Activated CD4-positive, alpha-beta T cell treated with anti-CD3 and anti-CD28 coated beads, Interleukin-2, amount 50 U/mL, for 1 hour (primary cell): ENCODE data around the gene ADCY4.
A peak's percentile ranks its signal among the peaks of the same experiment; 100 is the strongest.

Experiments
- DNase-seq: peaks from one replicate; pipeline ENCODE4 v3.0.0-alpha.2; 2020

Gene ADCY4

DNA sequence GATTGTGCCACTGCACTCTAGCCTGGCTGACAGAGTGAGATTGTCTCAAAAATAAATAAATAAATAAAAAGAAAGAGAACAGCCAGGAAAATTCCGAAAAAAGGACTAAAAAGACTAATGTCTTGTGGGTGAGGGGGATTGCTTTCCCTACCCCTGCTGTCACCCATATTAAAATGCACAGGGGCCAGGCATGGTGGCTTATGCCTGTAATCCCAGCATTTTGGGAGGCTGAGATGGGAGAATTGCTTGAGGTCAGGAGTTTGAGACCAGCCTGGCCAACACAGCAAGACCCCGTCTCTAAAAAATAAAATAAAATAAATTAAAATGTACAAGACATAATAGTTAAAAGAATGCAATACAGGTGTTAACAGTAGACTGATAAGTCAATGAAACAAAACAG, 41.3 kb downstream of the ADCY4 start:
- no peak for DNase-seq

DNA sequence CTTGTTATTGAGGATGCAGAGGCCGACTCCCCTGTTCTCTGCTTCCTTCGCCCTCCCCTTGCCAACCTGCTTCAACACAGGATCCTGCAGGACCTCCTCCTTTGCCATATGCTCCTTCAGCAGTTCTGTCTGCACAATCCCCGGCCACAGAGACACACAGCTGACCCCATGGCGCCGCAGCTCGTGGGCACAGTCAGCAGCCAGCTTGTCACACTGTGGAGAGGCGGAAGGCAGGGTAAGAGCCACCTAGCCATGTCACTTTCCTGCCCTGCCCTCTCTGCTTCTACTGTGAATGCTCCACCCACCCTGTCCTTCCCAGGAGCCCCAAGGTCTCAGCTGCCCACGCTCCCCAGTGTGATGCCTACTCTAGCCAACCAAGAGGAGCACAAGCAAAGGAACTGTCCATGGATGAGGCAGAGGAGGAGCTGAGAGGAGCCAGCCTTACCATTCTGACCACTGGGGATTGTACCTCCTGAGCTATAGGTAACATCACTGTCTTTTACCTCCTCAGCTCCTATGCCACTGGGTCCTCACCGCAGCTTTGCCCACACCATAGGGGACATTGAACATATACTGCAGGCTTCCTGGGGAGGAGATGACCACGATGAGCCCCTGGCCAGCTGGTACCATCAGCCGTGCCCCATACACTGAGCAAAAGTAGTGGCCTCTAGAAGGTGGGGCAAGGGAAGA, 42.6 kb downstream of the ADCY4 start:
- no peak for DNase-seq

DNA sequence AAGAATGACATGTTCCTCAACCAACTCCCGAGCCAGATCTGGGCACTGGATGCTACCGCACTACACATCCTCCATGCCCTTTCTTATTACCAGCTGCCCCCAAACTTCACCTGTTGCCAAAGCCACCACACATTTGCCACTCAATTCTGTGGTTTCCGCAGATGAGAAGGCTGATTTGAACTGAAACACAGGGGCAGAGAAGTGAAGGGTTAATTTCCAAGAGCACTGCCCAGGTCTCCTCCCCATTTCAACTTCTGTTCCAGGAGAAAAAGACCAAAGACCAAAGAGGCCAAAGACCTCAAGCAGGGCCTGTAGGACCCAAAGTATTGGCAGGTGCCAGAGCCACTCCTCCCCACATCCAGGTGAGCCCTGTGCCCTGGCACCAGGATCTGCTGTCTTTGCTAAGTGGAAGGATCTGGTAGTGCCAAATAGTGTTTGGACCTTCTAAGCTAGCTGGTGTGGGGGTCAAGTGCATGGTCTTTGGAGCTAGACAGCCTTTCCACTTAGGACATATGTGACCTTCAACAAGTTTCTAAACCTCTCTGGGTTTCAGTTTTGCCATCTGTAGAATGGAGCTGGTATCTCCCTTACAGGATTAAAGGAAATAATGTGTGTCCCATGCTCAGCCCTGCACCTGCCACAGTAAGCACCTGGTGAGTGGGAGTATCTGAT, 43.3 kb downstream of the ADCY4 start:
- no peak for DNase-seq

DNA sequence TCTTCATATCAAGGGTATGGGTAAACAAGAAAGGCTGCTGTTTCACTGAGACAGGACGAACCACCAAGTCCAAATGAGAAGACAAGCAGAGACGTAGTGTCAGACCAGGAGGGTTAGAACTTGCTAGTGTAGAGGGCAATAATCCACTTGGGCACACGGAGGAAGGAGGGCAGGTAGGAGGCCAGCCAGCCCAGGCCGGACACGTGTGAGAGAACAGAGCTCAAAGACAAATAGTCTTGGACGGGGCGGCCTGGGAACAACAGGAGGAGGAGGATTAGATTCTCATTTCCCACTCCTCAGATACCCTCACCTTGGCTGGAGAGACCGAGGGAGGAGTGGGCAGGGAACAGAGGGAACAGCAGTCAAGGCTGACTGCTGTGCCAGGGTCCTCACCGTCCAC, 44.1 kb downstream of the ADCY4 start:
- no peak for DNase-seq

DNA sequence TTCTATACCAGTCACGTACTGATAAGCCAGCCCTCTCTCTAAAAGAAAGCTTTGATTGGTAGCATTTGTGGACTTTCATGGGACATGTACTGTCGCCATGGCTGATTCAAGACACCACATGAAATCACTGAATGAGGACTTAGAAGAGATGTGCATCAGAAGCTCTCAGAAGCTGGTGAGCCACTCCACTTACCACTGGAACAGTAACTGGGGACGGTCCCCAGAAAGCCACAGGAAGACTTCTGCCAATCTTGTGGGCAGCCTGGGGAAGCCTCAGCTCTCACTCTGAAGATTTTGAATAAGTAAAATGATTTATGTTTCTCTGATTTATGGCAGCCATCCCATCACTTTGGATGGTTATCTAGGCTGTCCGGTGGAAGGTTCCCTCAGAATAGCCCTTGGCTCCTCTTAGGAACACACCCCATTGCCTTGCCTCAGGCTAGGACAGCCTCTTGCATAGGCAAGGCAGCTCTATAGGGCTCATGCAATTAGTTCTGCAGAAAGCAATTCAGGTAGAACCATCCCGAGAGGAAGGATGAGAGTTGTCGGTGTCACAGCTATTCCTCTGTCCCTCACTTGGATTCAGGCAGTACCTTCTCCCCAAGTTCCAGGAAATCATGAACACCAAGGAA, 45.1 kb downstream of the ADCY4 start:
- DNase-seq = no peak

DNA sequence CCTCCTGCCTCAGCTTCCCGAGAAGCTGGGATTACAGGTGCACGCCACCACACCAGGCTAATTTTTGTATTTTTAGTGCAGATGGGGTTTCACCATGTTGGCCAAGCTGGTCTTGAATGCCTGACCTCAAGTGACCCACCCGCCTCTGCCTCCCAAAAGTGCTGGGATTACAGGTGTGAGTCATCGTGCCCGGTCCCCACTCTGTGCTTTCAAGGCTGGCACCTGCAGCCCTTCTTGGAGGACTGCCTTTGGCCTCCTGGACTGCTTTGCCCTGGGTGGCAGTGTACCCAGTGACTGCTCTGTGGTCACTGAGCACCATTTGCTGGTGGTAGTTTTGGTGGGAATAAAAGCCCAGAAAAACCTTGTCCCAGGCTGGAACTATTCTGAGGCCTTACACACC, 47.9 kb downstream of the ADCY4 start:
- no peak for DNase-seq

DNA sequence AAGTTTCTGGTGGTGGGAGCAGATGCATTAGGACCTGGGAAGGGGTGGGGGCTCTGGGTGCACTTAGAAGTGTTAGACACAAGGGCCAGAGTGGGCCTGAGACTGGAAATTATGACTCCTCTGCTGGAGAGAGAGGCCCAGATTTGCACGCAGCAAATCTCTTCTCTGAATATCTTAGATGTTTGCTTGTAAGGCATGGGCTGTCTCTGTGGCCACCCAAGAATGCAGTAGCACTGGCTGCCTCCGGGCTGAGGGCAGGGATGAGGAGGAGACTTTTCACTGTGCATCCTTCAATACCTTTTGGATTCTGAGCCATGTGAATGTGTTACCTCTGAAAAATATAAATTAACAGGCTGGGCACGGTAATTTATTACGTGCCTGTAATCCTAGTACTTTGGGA, 49.5 kb downstream of the ADCY4 start:
- no peak for DNase-seq

DNA sequence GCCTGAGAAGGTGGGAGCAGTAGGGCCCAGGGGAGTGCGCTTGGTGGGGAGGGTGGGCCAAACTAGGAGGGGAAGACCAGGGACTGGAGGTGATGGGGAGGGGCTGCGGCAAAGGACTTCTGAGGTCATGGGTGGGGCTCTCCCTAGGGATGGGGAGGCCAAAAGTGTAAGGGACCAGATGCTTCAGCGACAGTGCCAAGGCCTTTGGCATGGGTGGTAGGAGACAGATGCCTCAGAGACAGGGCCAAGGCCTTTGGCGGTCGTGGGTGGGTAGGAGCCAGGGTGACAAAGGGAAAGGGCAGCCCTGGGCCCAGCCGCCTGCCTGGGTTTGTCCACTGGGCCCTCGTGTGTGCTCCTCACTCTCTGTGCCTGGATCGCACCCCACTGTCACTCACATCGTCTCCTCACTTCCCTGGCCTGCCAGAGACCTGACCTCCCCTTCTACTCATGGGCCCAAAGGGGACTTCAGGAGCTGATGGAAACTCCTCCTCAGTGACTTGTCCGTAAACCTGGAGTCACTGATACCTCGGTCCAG, 50.3 kb downstream of the ADCY4 start:
- no peak for DNase-seq

DNA sequence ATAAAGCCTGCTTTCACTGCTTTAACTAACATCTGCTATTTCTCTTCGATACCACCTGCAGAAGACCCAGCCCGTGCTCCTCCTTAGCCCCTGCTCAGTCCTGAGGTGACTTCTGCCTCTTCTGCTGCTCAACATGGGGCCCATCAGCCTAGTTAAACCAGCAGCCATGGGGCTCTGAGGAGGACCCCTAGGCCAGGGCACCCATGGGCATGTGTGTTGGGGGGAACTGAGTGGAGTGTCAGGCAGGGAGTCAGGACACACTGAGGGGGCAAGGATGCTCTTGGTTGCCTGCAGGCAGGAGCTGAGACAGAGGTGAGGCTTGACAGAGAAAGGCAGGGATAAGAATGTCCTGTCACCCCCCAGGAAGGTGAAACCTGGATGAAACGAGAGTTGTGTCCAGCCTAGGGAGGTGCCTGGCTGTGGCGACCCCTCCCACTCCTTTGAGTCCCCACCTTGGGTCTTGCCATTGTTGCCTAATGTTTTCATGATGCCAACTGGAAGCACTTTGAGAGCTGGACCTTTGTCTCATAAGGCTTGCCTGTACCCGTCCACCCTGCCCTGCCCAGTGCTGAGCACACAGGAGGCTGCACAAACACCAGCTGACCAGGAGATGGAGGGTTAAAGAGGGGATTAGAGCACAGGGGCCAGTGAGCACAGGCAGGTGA, 50.9 kb downstream of the ADCY4 start:
- DNase-seq = no peak

DNA sequence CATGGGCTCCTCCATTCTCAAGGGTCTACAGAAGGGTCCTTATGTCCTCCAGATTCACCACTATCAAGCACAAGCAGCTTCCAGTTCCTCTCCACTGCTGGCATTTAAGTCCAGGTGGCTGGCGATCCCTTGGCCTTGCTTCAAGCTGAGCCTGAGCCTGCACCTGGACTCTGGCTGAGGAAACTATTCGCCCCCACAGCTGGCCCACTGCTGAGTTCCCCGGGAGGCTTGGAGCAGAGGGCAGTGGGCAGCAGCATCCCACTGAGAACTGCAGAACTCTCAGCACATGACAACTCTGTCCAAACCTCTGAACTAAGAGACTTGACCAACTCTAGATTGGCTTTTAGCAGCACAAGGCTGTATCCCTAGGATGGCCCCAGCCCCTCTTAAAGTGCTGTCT, 52.1 kb downstream of the ADCY4 start:
- no peak for DNase-seq

DNA sequence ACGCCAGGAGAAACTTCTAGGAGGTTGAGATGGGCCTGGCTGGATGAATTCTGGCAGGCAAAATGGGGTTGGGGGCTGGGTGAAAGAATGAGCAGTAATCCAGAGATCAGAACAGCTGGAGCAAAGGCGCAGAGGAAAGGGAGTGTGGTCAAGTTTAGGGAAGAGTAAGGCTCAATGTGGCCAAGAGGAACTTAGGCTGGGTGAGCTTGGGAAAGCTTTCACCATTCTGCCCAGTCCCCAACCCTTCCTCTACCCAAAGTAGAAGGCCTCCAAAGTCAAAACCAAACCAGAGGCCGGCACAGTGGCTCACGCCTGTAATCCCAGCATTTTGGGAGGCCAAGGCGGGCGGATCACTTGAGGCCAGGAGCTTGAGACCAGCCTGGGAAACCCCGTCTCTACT, 53.2 kb downstream of the ADCY4 start:
- DNase-seq = no peak

DNA sequence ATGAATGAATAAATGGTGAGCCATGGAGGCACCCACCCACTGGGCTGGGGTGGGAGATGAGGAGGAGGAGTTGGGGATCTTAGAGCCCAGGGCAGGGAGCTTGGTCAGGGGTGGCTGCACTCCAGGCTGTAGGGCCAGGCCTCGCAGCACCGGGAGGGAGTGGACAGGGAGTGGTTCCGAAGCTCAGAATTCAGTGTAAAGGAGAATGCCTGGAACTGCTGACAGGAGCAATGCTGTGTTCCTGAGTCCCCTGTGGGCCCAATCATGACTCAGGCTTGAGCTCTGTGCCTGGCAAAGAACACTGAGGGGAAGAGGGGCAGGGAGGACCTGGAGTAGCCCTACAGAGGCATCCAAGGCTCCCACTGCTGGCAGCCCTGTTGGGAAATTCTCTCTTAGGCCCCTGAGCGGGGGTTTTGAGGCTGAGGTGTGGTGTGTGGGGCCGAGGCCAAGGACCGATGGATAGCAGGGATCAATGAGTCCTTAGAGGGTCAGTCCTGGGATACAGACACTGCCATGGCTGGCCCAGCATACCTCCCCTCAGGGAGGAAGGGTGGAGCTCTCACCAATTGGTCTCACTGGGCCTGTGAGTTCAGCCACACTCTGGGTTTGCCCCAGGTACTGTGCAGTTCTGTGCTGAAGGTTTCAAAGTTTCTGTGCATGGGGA, 53.9 kb downstream of the ADCY4 start:
- no peak for DNase-seq

DNA sequence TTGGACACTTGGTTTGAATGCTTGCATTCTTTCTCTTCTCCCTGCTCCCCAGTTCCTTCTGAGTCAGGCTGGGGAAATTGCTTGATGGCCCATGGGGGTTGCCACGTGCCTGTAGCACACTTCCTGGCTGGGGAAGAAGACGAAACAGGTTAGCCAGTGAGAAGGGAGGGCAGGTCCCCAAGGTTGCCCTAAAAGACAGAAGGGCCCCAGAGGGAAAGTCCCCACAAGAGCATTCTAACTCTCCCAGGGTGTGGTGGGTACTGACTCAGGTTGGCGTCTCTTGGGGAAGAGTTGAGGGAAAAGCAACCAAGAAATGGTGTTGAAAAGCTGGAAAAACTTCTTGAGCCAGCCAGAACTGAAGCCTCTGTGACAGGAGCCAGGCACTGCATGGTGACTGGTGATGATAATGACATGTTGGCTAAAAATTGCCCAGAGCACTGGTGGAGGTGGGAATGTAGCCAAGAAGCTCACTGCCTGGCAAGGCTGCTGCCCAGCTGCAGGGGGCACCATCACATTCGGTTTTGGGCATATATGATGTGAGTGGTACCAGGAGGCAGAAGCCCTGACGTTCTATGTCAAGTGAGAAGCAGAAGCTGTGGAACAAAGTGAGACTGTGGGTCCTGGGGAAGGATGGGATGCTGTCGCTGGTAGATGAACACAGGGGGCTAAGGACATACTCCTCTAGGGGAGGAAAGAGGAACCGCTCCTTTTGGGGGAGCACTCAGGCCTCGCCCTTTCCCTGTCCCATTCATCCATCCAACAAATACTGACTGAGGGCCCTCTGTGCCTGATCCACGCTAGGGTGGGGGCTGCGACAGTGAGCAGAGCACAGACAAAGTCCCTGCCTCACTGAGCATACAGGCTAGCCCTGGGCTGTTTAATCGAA, 55.3 kb downstream of the ADCY4 start:
- DNase-seq = peak; percentile 47

DNA sequence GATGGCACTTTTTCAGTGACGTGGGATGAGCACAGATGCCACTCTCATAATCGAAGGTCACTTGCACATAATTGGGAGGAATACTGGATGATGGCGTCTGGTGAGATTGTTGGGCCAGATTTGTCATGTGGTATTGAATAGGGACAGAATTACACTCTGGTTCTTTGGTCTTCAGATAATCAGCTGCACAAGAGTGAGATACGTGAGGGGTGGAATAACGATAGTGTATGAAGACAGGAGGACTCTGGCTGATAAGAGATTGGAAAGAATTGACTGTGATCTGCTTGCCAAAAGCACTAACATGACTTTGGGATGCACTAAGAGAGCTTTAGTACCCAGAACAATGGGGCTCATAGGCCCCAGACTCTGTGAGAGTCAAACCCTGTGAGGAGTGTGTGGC, 56.4 kb downstream of the ADCY4 start:
- no peak for DNase-seq

DNA sequence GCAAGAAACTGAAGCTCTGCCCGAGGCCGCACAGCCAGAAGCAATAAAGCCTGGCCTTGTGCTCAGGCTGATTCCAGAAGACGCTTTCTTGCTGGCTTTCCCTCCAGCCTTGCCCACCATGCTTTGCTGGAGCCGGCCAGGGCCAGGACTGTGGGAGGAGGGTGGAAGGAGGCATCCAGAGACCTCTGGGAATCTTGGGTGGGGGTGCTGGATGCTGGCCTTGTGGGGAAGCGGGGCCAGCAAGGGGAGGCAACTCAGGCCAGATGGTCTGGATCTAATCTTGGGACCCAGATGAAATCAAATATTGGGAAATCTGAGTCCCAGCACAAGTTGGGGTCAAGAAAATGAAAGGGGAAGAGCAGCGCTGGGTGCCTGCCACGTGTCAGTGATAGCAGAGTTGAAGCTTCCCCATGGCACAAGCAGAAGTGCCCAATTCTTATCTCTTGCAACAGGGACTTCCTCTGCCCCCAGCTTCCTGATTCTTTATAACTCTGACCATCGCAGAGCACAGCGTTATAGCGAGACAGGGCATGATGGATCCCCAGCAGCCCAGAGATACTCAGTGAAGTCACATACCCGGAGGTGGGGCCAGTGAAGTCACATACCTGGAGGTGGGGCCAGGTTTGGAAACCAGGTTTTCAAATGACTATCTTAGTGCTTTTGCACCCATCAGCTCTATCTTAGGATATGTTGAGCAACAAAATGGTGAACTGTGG, 57.1 kb downstream of the ADCY4 start:
- DNase-seq = no peak

DNA sequence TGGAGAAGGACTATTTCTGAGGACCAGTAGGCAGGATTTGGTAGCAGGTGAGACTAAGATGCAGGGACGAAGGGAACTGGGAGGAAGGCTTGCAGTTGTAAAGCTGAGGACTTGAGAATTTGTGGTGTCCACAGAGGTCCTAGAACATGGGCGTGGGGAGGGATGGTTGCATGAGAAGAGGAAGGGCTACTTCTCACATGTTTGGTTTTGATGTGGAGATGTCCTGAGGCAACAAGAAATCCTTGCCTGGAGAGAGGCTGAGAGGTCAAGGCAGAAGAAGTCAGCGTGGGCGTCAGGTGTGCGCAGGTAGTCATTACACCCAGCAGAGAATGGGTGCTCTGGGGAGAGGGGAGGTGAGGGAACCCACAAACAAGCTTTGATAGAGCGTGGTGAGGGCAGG, 57.8 kb downstream of the ADCY4 start:
- DNase-seq = no peak

DNA sequence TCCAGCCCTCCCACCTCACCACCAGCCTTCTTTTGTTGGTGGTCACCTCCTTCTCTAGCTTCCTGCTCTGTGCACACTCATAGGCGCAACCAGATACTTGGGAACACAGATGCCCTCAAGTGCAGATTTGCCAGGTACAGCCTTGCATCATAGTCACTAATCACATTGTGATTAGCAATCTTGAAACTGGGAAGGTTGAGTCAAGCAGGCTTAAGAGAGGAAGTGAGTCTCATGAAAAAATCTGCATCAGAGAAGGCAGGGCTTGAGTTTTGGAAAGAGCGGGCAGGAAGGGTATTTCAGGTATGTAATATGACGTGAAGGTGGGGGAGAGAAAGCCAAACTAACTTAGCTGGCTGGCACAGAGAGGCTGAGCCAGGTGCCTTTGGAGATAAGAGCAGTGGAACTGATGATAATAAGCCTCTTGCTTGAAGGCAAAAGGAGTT, 60.7 kb downstream of the ADCY4 start:
- DNase-seq = peak; percentile 28

DNA sequence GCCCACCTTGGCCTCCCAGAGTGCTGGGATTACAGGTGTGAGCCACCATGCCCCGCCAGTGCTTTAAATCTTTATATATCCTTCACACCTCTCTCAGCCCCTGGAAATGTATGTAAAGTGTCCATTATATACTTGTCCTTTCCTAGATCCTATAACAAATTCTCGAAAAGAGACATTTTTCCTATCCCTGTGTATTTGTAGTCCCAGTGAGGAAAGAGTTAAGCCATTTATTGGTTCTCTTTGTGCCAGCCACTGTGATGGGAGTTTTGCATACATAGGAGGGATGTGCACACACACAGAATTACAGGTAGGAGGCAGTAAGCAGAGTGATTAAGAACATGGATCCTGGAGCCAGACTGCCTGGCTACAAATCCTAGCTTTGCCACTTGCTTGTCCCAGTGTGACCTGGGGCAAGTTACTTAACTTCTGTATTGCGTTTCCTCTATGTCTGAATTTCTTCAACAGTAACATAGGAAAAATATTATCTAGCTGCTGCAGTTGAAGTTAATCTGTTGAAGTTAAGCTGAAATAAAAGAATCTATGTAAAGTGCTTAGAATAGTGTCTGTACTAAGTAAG, 61.4 kb downstream of the ADCY4 start:
- DNase-seq = no peak

DNA sequence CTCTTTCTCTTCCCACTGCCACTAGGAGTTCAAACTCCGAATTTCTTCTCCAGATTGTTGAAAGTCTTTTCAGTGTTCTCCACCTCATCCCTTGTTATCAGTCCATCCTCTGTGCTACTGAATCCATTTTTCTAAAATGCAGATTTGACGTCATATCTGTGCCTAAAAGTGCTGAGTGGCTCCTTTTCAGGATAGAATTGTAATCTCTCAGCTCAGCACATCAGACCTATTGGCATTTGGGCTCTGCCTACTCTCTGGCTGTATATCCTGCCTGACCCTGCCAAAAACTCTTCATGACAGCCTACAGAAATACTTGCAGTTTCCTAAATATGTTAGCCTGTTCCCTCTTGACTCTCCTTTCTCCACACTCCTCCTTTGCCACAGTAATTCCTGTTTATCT, 62.4 kb downstream of the ADCY4 start:
- no peak for DNase-seq

DNA sequence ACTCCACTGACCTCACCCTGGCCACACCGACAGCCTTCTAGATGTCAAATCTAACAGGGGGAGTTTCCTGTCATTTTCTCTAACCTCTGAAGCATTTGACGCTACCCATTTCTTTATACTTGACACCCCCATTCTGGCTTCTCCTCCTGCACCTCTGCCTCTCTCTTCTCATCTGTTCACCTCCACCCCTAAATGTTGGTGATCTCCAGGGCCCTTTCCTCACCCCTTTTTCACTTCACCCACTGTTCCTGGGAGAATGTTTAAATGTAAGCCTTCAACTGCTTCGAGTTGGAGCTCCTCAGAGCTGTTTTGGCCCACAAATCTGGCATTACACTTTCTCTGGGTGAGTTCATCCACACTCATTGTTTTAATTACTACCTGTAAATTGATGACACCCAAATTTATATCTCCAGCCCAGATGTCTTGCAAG, 63.0 kb downstream of the ADCY4 start:
- no peak for DNase-seq
